GM23248 (cell line): ENCODE results near the gene UBE2H. TPM values are rescaled to one million over a fixed set of nuclear protein-coding genes. Genes with fewer than 3 reads are reported as not detected.
"Not testable (repeated sequence)": the region's sequence is repeated elsewhere in the genome, so short reads cannot be mapped to it uniquely, and the experiment has no call there.

ENCODE experiments used
- DNase-seq: peaks from one replicate; pipeline ENCODE4 v3.0.0-alpha.2; 2015
- H2AFZ ChIP-seq: fragments of 200-600 bp; sonication (generic); 2 replicates; pipeline ENCODE4 v1.6.1; 2016; ENCODE audit warnings: antibody characterized with exemption
- H3F3A ChIP-seq: fragments of 200-600 bp; sonication (generic); 2 replicates; pipeline ENCODE4 v1.6.1; 2016; ENCODE audit warnings: mild to moderate bottlenecking, antibody characterized with exemption, mixed run types; ENCODE audit not compliant: insufficient read depth
- H3K27ac ChIP-seq: fragments of 200-600 bp; sonication (generic); 2 replicates; pipeline ENCODE4 v1.5.1; 2016; ENCODE audit warnings: mild to moderate bottlenecking
- H3K27me3 ChIP-seq: fragments of 200-600 bp; sonication (generic); replicated peaks from 2 replicates; pipeline ENCODE4 v1.6.1; 2016; ENCODE audit warnings: mild to moderate bottlenecking; ENCODE audit not compliant: insufficient read depth
- H3K36me3 ChIP-seq: fragments of 200-600 bp; sonication (generic); 2 replicates; pipeline ENCODE4 v1.6.1; 2016; ENCODE audit warnings: low read depth, mild to moderate bottlenecking
- H3K4me1 ChIP-seq: fragments of 200-600 bp; sonication (generic); 2 replicates; pipeline ENCODE4 v1.6.1; 2016; ENCODE audit warnings: mild to moderate bottlenecking; ENCODE audit not compliant: insufficient read depth
- H3K4me2 ChIP-seq: fragments of 200-600 bp; sonication (generic); one replicate; pipeline ENCODE4 v1.6.1; 2016; ENCODE audit warnings: mild to moderate bottlenecking; ENCODE audit not compliant: unreplicated experiment
- H3K4me3 ChIP-seq: fragments of 200-600 bp; sonication (generic); 2 replicates; pipeline ENCODE4 v1.5.1; 2016; ENCODE audit warnings: mild to moderate bottlenecking
- H3K79me2 ChIP-seq: fragments of 200-600 bp; sonication (generic); 2 replicates; pipeline ENCODE4 v1.6.1; 2016; ENCODE audit warnings: mild to moderate bottlenecking; ENCODE audit not compliant: insufficient read depth
- H3K9ac ChIP-seq: fragments of 200-600 bp; sonication (generic); 2 replicates; pipeline ENCODE4 v1.6.1; 2016; ENCODE audit warnings: mild to moderate bottlenecking
- H3K9me2 ChIP-seq: fragments of 200-600 bp; sonication (generic); 2 replicates; pipeline ENCODE4 v1.6.1; 2016; ENCODE audit warnings: mixed run types, mild to moderate bottlenecking, moderate library complexity; ENCODE audit not compliant: insufficient read depth
- H3K9me3 ChIP-seq: fragments of 200-600 bp; sonication (generic); one replicate; pipeline ENCODE4 v1.6.1; 2017; ENCODE audit warnings: low read depth
- H4K20me1 ChIP-seq: fragments of 200-600 bp; sonication (generic); 2 replicates; pipeline ENCODE4 v1.6.0; 2016; ENCODE audit not compliant: insufficient read depth
- EZH2 ChIP-seq: fragments of 200-600 bp; sonication (generic); IDR thresholded peaks from 2 replicates; pipeline ENCODE4 v1.6.1; 2018; ENCODE audit warnings: antibody characterized with exemption, mild to moderate bottlenecking; ENCODE audit not compliant: insufficient read depth, poor library complexity, severe bottlenecking
- EZH2phosphoT487 ChIP-seq: fragments of 200-600 bp; sonication (generic); IDR thresholded peaks from 2 replicates; pipeline ENCODE4 v1.6.1; 2018; ENCODE audit warnings: antibody characterized with exemption, moderate library complexity, mild to moderate bottlenecking, low read depth; ENCODE audit not compliant: insufficient read depth
- WGBS, 2 experiments: methylation state at CpG; one replicate each; pipeline ENCODE4 v1.1.6; 2015 to 2017; ENCODE audit warnings: low lambda C conversion rate in 2 of 2, low coverage in 1 of 2; ENCODE audit errors: missing lambda C conversion rate in 2 of 2; 5-methylcytosine and 5-hydroxymethylcytosine counted together
- in situ Hi-C: fragments of 300-500 bp; cut with MboI; formaldehyde crosslinking; loops from 2 replicates; pipeline ENCODE4 v1.15.0; 2020
- polyA plus RNA-seq: library from polyadenylated mRNA; unstranded; fragments of >200 nt; fragmentation: Nextera tagmentation; extraction: Ambion mirVana; gene quantifications from 2 replicates; pipeline ENCODE4 v1.2.1, GENCODE V29; 2016
- total RNA-seq: library from RNA; depleted of rRNA; stranded (reverse); fragments of >200 nt; shearing (Covaris generic); gene quantifications from 2 replicates; pipeline ENCODE4 v1.2.3, GENCODE V29; 2014

UBE2H gene
- total and polyA plus RNA-seq, 2 experiments from 2014 or later: 40.7 to 44.4 TPM

GRCh38 chr7:129975309-129975708 is 22.5 kb upstream of the UBE2H start:
- DNase-seq: no peak
- 47 to 48% methylated on average over 1 of the region's 1 CpG for WGBS, 2 experiments
- H3K4me1 ChIP-seq: peaks cover 3% of the 10 kb centered on the region; the same call in 1 of the 2 replicates
- in situ Hi-C loops: no loop called here
- TF ChIP-seq EZH2phosphoT487: no peak
- TF ChIP-seq EZH2: no peak
- H3K9ac ChIP-seq: no peak overlapping the region
- no peaks in the 10 kb centered on the region for H3K27me3 ChIP-seq
- H3K9me2 ChIP-seq: no peaks in the 10 kb centered on the region
- H3K27ac ChIP-seq: no peak overlapping the region
- no peaks in the 10 kb centered on the region for H3K79me2 ChIP-seq
- H4K20me1 ChIP-seq: no peaks in the 10 kb centered on the region
- H3K4me3 ChIP-seq: no peak overlapping the region
- no peak overlapping the region for H2AFZ ChIP-seq
- no peaks in the 10 kb centered on the region for H3F3A ChIP-seq
- no peaks in the 10 kb centered on the region for H3K36me3 ChIP-seq
- H3K4me2 ChIP-seq: no peak overlapping the region
- H3K9me3 ChIP-seq: no peaks in the 10 kb centered on the region

DNA sequence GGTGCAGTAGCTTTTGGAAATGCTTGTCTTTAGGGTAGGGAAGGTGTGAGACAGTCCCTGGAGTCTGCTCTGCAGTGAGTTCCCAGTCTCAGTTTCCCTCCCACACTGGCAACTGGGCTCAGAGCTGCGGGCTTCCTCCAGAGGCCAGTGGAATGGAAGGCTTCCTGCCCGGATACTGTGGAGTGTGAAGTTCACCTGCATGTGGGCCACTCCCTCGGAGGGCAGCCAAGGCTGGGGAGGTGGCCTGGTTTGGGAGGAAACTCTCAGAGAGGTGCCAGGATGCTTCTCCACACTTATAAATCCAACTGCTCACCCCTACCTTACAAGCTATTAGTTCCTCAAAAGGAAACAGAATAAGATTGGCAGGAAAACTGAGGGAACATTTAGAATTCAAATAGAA is 18.1 kb upstream of the UBE2H start:
- Histone ChIP-seq H3K4me2 (no peak overlapping the region), H3K4me3 (no peak overlapping the region), H4K20me1 (no peaks in the 10 kb centered on the region), H3K9ac (no peak overlapping the region), H3K27me3 (no peaks in the 10 kb centered on the region), H3K9me2 (no peaks in the 10 kb centered on the region), H3K4me1 (peaks cover 16% of the 10 kb centered on the region), H3K79me2 (no peaks in the 10 kb centered on the region), H3K36me3 (no peaks in the 10 kb centered on the region), H2AFZ (no peak overlapping the region), H3F3A (peaks cover 6% of the 10 kb centered on the region), H3K9me3 (no peaks in the 10 kb centered on the region), H3K27ac (no peak overlapping the region)
- in situ Hi-C loops: no loop called here
- no peak for TF ChIP-seq EZH2
- 57 to 67% methylated on average over 3 of the region's 3 CpGs for WGBS, 2 experiments
- no peak for DNase-seq

DNA sequence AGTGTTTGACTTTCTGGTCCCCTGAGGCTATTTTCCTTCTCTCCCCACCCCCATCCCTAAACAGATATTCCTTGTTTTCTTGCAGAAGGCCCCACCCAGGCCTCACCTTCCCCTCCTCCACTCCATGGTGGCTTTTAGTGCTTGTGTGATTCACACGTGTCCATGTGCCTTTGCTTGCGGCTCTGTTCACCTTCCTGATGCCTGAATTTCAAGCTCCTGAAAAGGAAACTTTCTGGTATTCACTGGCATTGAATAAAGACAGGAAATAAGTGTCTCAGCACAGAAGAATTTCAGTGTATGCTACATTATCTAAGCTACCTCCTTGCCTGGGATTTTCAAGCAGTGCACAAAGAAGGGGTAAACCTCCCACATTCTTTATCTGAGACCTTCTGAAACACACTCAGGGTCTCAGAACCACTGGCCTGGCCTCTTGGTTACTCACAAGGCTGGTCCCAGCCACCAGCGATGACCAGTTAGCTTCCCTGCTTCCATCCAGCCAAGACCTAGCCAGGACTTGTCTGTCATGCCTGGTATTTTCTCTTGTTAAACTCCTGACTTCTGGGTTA is 17.2 kb upstream of the UBE2H start:
- peak overlapping the region; percentile 37; the same call in 1 of the 2 replicates for H3K4me3 ChIP-seq
- H3K36me3 ChIP-seq: no peaks in the 10 kb centered on the region
- in situ Hi-C loops: no loop called here
- H3K4me2 ChIP-seq: peak overlapping the region; percentile 66
- peak overlapping the region; percentile 74 for H2AFZ ChIP-seq
- H3K27ac ChIP-seq: peak overlapping the region; percentile 41
- H3K9me3 ChIP-seq: no peaks in the 10 kb centered on the region
- H3K9ac ChIP-seq: peak overlapping the region; percentile 5; the same call in 1 of the 2 replicates
- TF ChIP-seq EZH2: no peak
- no peak for TF ChIP-seq EZH2phosphoT487
- peaks cover 16% of the 10 kb centered on the region for H3K4me1 ChIP-seq
- peaks cover 6% of the 10 kb centered on the region for H3F3A ChIP-seq
- no peaks in the 10 kb centered on the region for H3K27me3 ChIP-seq
- 25 to 30% methylated on average over 3 of the region's 3 CpGs for WGBS, 2 experiments
- no peaks in the 10 kb centered on the region for H4K20me1 ChIP-seq
- no peaks in the 10 kb centered on the region for H3K9me2 ChIP-seq
- DNase-seq: peak; percentile 77
- no peaks in the 10 kb centered on the region for H3K79me2 ChIP-seq

DNA sequence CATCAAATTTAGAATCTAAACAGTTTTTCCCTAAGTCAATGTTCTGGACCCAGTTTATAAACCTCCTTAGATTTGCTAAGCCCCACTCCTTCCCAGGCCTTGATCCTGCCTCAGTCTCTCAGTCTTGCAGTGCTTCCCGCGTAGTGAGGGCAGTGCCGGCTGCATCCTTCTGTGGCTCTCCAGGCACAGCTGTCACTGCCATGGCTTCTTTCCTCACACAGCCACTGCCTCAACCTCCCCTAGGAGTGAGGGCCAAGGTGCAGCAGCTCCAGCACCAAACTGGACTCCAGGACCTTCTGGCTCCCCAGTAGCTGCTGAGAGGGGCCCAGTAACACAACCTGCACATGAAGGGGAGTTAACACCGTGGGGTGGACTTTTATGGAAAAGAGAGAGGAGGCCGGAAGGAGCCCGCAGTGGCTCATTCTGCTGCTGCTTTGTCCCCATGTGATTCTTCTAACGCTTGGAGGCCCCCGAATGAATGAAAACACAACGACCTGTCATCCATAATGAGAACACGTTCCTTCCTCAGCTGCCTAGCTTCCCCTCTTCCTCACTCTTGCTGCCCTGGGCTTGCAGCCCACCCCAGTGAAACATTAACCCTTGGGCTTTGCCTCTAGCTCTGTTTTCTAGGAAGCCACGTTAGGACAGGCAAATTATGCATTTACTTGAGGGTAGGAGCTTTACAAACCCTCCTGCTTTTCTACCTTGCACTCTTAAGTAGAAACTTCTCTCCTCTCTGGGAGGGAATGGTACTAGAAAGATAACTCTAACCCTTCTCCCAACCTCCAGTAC is 16.0 kb upstream of the UBE2H start:
- no peaks in the 10 kb centered on the region for H3K27me3 ChIP-seq
- H2AFZ ChIP-seq: peak overlapping the region; percentile 74; the same call in 1 of the 2 replicates
- no peaks in the 10 kb centered on the region for H3K9me2 ChIP-seq
- no peak for DNase-seq
- 82 to 83% methylated on average over 11 of the region's 11 CpGs for WGBS, 2 experiments
- peaks cover 6% of the 10 kb centered on the region for H3F3A ChIP-seq
- H3K4me3 ChIP-seq: no peak overlapping the region
- no peak overlapping the region for H3K4me2 ChIP-seq
- no peaks in the 10 kb centered on the region for H3K9me3 ChIP-seq
- no peak for TF ChIP-seq EZH2phosphoT487
- no peak for TF ChIP-seq EZH2
- H3K36me3 ChIP-seq: no peaks in the 10 kb centered on the region
- H4K20me1 ChIP-seq: no peaks in the 10 kb centered on the region
- H3K4me1 ChIP-seq: peaks cover 16% of the 10 kb centered on the region
- no peak overlapping the region for H3K9ac ChIP-seq
- in situ Hi-C loops: no loop called here
- no peaks in the 10 kb centered on the region for H3K79me2 ChIP-seq
- no peak overlapping the region for H3K27ac ChIP-seq

DNA sequence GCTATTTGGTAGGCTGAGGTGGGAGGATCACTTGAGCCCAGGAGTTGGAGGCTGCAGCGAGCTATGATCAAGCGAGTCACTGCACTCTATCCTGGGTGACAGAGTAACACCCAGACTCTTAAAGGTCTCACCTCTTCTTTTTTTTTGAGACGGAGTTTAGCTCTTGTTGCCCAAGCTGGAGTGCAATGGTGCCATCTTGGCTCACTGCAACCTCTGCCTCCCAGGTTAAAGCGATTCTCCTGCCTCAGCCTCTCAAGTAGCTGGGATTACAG is 7.4 kb upstream of the UBE2H start:
- H3K4me2 ChIP-seq, H3K27me3 ChIP-seq, H3K9me3 ChIP-seq, H3K79me2 ChIP-seq, H3K36me3 ChIP-seq, H3K4me3 ChIP-seq, H3K9me2 ChIP-seq, H2AFZ ChIP-seq, H3F3A ChIP-seq, DNase-seq, H3K27ac ChIP-seq, in situ Hi-C loops, H4K20me1 ChIP-seq, H3K9ac ChIP-seq: not testable (repeated sequence)
- peaks cover 14% of the 10 kb centered on the region for H3K4me1 ChIP-seq
- 88 to 89% methylated on average over 4 of the region's 4 CpGs for WGBS, 2 experiments
